HG03060 (cell line): ENCODE measurements around the gene THAP11.
"Not testable (repeated sequence)": the region's sequence is repeated elsewhere in the genome, so short reads cannot be mapped to it uniquely, and the experiment has no call there.

Experiments
- ATAC-seq: cut with Tn5 transposase; IDR thresholded peaks from one replicate; pipeline ENCODE4 v1.9.1; 2021; ENCODE audit warnings: low read depth, moderate number of reproducible peaks; ENCODE audit not compliant: unreplicated experiment

The THAP11 gene

DNA sequence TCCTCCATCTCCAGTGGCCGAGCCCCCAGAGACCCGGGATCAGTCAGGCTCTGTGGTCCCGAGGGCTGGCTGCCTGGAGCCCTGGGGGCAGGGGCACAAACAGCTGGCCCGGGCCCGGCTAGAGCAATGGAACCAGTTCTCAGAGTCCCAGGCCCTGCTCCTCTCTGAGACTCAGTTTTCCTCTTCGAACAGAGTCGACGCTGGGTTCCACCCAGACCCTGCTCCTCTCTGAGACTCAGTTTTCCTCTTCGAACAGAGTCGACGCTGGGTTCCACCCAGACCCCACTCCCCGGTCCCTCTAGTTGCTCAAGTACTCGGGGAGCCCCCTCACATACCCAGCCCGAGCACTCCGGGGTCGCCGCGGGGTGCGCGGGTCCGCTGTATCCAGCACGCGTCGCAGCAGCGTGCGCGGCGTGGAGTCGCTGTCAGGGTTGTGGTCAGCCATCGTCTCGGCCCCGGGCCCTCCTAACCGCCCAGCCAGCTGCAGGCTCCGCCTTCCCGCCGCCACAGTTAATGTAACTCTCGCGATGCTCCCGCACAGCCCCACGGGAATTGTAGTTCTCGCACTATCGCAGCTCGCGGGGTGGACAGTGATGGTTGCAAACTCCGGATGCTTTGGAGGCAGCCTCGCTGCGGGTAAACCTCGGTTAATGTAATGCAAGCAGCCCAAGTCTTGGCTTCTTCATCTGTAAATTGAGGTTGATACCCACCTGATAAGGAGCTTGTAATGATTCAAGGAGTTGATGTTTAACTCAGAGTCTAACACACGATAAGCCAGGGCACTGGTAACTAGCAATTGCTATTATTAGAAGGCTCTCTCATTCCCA lies 8.5 kb upstream of the THAP11 start:
- peak; percentile 96 for ATAC-seq

- ATAC-seq, result no peak
Observed at GRCh38 chr16:67834242-67834614, 7.9 kb upstream of the THAP11 start.

DNA sequence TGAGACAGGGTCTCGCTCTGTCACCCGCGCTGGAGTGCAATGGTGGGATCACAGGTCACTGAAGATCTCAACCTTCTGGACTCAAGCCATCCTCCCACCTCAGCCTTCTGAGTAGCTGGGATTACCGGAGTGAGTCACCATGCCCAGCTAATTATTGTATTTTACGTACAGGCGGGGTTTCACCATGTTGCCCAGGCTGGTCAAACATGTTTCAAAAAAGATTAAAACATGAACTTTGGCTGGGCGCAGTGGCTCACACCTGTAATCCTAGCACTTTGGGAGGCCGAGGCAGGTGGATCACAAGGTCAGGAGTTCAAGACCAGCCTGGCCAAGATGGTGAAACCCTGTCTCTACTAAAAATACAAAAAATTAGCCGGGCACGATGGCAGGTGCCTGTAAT lies 4.9 kb upstream of the THAP11 start:
- not testable (repeated sequence) for ATAC-seq

DNA sequence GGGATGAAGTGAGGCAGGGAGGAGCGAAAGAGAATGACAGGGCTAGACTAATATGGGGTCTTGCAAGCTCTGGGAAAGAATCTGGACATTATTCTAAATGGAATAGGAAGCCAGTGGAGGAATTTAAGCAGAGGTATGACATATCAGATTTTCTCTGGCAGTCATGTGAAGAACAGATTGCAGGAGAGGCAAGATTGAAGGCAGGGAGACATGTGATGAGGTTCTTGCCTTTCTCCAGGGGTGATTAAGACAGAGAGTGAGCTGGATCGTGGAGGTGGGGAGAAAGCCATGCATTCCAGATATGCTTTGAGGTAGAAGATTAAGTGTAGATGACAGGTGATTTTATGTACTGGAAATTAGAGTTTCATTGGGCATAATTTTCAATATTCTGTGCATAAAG lies 4.3 kb upstream of the THAP11 start:
- ATAC-seq, result no peak

DNA sequence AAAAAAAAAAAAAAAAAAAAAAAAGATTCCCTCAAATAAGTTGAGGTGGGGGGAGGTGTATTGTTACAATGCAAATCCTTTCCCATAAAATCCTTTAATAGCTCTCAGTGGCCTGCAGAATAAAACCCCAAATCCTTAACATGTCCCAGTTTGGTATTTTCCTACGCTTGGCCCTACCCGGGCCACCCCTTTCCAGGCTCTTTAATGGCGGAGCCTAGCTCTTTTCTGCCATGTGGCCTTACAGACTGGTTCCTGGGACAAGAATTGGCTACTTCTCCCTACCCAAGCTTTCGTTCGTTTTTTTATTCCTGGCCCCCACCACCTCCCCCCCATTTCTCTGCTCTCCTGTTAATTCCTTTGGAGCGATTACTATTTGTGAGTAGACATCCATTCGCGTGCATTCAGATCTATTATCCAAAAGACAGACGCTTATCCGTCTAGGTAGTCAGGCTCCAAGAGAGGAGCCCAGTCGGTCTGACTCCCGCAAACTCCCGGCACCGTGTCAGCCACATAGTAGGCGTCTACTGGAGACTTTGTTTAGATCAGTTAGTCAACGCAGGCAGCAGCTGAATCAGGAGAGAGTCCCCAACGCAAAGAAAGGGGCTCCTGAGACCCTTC lies 813 bp upstream of the THAP11 start:
- ATAC-seq, result no peak

DNA sequence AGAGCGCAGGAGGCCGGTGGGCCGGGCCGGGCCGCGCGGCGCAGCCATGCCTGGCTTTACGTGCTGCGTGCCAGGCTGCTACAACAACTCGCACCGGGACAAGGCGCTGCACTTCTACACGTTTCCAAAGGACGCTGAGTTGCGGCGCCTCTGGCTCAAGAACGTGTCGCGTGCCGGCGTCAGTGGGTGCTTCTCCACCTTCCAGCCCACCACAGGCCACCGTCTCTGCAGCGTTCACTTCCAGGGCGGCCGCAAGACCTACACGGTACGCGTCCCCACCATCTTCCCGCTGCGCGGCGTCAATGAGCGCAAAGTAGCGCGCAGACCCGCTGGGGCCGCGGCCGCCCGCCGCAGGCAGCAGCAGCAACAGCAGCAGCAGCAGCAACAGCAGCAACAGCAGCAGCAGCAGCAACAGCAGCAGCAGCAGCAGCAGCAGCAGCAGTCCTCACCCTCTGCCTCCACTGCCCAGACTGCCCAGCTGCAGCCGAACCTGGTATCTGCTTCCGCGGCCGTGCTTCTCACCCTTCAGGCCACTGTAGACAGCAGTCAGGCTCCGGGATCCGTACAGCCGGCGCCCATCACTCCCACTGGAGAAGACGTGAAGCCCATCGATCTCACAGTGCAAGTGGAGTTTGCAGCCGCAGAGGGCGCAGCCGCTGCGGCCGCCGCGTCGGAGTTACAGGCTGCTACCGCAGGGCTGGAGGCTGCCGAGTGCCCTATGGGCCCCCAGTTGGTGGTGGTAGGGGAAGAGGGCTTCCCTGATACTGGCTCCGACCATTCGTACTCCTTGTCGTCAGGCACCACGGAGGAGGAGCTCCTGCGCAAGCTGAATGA lies 606 bp downstream of the THAP11 start:
- ATAC-seq, result no peak

DNA sequence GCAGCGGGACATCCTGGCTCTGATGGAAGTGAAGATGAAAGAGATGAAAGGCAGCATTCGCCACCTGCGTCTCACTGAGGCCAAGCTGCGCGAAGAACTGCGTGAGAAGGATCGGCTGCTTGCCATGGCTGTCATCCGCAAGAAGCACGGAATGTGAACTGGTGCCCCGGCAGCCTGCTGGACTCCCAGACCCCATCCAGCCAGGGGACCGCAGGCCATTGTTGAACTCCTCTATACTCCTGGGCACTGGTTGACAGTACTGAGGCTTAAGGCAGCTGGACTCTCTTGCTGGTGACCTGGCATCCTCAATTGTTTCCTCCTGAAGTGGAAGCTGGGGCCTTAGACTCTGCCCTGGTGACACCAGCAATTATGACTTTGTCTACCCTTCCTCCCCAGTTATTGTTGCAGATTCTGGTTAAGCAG lies 1.2 kb downstream of the THAP11 start:
- ATAC-seq, result no peak

DNA sequence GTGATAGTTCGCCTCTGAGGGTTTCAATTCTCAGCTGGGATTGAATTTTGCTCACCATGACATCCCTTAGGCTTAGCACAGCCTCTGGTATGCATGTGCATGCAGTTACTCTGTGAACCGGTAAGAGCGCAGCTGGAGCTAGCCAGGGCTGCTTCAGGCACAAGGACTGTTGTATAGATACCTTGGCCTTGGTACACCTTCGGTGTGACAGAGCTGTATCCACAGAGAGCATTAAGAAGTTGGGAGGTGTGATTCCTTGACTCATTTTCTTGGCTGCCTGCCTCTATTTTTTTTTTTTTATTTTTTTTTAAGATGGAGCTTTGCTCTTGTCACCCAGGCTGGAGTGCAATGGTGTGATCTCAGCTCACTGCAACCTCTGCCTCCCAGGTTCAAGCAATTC lies 2.4 kb downstream of the THAP11 start:
- ATAC-seq, result no peak

GRCh38 chr16:67845291-67846062 lies 3.4 kb downstream of the THAP11 start:
- ATAC-seq, result no peak

DNA sequence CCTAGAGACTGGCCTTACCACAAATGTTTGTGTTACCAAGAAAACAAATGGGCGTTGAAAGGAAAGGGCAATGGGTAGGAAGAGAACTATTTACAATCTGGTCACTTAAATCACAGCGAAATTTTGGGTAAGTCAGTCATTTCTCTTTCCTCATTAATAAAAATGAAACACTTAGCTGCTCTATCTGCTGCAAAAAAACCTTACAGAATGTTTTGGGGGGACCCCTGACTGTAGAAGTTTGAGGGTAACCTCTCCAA lies 3.9 kb downstream of the THAP11 start:
- no peak for ATAC-seq

GRCh38 chr16:67846320-67847063 lies 4.4 kb downstream of the THAP11 start, which contains the start of gene NUTF2:
Gene NUTF2, plus strand, starts transcription at chr16:67846933. Its CDS starts 18,198 bp downstream, at chr16:67865131.
- ATAC-seq, result peak; percentile 37

DNA sequence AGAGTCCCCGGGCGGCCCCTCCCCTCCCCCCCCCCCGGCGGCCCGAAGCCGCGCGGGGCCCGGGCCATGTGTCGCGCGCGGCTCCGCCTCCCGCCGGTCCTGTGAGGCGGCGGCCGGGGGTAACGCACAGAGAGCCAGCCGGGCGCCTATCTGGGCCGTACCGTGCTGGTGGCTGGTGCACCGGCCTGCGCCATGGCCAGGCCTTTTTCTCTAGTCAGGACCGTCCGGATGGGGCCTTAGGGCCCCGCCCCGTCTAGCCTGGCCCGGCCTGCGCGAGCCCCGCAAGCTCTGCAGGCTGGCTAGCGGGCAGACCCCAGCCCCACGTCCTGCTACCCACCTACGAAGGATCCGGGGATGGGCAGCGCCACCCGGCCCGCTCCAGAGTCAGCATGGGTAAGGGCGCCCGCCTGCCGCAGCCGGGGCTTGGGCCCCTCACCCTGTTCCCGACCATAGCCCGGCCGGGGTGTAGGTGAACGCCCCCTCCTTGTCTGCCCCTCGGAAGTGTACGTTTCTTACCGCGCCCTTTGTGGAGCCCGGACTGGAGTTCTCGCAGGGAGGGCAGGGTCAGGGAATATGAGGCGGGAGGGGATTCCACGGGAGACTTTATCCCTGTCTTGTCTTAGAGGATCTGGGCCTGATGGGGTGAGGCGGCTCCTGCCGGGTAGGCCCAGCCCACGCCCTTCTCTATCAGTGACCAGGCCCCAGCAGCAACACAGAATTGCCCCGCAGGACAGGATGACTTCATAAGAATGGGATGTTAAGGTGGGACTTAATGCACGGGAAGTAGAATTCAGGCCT lies 5.1 kb downstream of the THAP11 start, which contains the start of gene CENPT:
Gene CENPT, minus strand, starts transcription at position 630 of the 798 bp plus-strand sequence. CDS start 13,834 bp downstream, outside the sequence.
- peak; percentile 23 for ATAC-seq

DNA sequence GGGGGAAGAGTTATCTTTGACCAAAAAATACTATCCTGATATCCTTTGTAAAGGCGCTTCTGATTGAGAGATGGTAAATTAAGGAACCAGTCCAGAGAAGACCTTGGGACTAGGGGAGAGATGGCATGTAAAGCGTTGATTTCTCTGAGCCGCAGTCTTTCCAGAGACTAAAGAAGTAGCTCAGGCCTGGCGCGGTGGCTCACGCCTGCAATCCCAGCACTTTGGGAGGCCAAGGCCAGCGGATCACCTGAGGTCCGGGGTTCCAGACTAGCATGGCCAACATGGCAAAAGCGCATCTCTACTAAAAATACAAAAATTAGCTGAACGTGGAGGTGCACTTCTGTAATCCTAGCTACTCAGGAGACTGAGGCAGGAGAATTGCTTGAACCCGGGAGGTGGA lies 6.0 kb downstream of the THAP11 start:
- no peak for ATAC-seq

DNA sequence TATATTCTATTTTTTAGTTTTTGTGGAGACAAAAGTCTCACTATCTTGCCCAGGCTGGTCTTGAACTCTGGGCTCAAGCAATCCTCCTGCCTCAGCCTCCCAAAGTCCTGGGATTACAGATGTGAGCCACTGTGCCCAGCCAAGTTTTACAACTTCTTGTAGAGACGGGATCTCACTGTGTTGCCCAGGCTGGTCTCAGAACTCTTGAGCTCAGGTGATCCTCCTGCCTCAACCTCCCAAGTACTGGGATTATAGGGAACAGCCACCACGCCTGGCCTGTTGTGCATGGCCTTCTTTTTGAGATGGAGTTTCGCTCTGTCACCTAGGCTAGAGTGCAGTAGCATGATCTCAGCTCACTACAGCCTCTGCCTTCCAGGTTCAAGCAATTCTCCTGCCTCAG lies 11.6 kb downstream of the THAP11 start:
- ATAC-seq, result no peak

GRCh38 chr16:67855789-67856188 lies 13.7 kb downstream of the THAP11 start:
- no peak for ATAC-seq

DNA sequence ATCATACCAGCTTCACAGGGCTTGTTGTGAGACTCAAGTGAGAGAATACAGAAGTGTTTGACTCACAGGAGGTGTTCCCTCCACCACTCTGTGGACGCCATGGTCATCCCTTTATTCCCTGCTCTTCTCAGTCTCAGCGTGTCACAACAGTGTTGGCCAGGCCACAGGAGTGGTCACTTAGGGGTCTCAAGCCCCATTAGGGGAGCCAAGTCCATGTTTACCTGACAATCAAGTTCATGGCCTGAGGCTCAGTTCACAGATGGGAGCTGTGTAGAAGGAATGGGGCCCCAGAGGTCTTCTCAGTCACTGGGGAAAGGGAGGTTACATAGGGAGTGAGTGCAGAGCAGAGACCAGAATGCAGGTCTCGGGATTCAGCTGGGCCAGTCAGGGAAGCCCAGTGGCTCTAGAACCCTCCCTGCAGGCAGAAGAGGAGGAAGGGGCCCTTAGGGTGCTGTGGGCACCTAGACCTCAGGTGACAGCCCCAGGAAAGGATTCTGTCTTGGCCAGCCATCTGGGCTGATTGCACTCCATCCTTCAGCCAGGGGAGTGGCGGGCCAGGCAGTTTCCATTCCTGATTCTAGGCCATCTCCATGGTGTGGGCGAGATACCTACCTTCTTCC lies 14.9 kb downstream of the THAP11 start:
- no peak for ATAC-seq

- no peak for ATAC-seq
Observed at GRCh38 chr16:67857547-67858233, 15.6 kb downstream of the THAP11 start.

- no peak for ATAC-seq
Observed at GRCh38 chr16:67858500-67858899, 16.4 kb downstream of the THAP11 start.
